Panc1 (cell line): ENCODE data around the gene NCAM2.

Experiments
- CTCF ChIP-seq: fragments of 450-650 bp; IDR thresholded peaks from 2 replicates; pipeline ENCODE4 v1.5.1; 2017; ENCODE audit warnings: mild to moderate bottlenecking
- POLR2AphosphoS5 ChIP-seq: IDR thresholded peaks from 2 replicates; pipeline ENCODE4 v1.6.1; 2012; ENCODE audit warnings: mild to moderate bottlenecking, low read depth, low read length, moderate library complexity

- TF ChIP-seq CTCF (no peak), POLR2AphosphoS5 (no peak)
Observed at GRCh38 chr21:21401444-21401843, 403.2 kb downstream of the NCAM2 start.
